ENCODE measurements around the gene HSD17B2.

HSD17B2 gene

GRCh38 chr16:82020051-82020450 is 15.0 kb upstream of the HSD17B2 start:
- no peak for DNase-seq

GRCh38 chr16:82023206-82023605 is 11.8 kb upstream of the HSD17B2 start:
- no peak for DNase-seq

GRCh38 chr16:82024316-82024715 is 10.7 kb upstream of the HSD17B2 start:
- DNase-seq = no peak

- no peak for DNase-seq
Observed at GRCh38 chr16:82024883-82025282, 10.2 kb upstream of the HSD17B2 start.

- DNase-seq = no peak
Observed at GRCh38 chr16:82027629-82028064, 7.4 kb upstream of the HSD17B2 start.

- no peak for DNase-seq
Observed at GRCh38 chr16:82031116-82032084, 3.7 kb upstream of the HSD17B2 start.

GRCh38 chr16:82033006-82033405 is 2.0 kb upstream of the HSD17B2 start:
- DNase-seq = no peak

GRCh38 chr16:82033683-82034300 is 1.3 kb upstream of the HSD17B2 start:
- no peak for DNase-seq

GRCh38 chr16:82037251-82037650 is 2.2 kb downstream of the HSD17B2 start:
- DNase-seq = no peak

- no peak for DNase-seq
Observed at GRCh38 chr16:82037666-82038065, 2.6 kb downstream of the HSD17B2 start.

GRCh38 chr16:82040296-82040695 is 5.2 kb downstream of the HSD17B2 start:
- no peak for DNase-seq

GRCh38 chr16:82041542-82041941 is 6.5 kb downstream of the HSD17B2 start:
- DNase-seq = no peak

GRCh38 chr16:82042144-82042543 is 7.1 kb downstream of the HSD17B2 start:
- no peak for DNase-seq

GRCh38 chr16:82042846-82043245 is 7.8 kb downstream of the HSD17B2 start:
- DNase-seq = no peak

- no peak for DNase-seq
Observed at GRCh38 chr16:82043680-82044584, 8.9 kb downstream of the HSD17B2 start.

- no peak for DNase-seq
Observed at GRCh38 chr16:82044585-82044911, 9.5 kb downstream of the HSD17B2 start.

- no peak for DNase-seq
Observed at GRCh38 chr16:82045465-82045864, 10.4 kb downstream of the HSD17B2 start.

- no peak for DNase-seq
Observed at GRCh38 chr16:82046541-82046940, 11.5 kb downstream of the HSD17B2 start.

- no peak for DNase-seq
Observed at GRCh38 chr16:82046941-82047340, 11.9 kb downstream of the HSD17B2 start.

GRCh38 chr16:82047374-82047773 is 12.3 kb downstream of the HSD17B2 start:
- DNase-seq = no peak

GRCh38 chr16:82047787-82048186 is 12.7 kb downstream of the HSD17B2 start:
- DNase-seq = no peak

- no peak for DNase-seq
Observed at GRCh38 chr16:82049484-82049883, 14.4 kb downstream of the HSD17B2 start.

GRCh38 chr16:82050506-82050905 is 15.5 kb downstream of the HSD17B2 start:
- DNase-seq = no peak

Data from CD4-positive, alpha-beta T cell treated with Interleukin-4 for 1 hour (primary cell).